Inflammatory macrophage treated with lipopolysaccharide for 4 hours (primary cell): ENCODE results near the gene SRXN1.

Experiments used
- DNase-seq: peaks from one replicate; pipeline ENCODE4 v3.0.0-alpha.2; 2020

SRXN1 gene

GRCh38 chr20:602111-602970 lies 50.7 kb downstream of the SRXN1 start:
- no peak for DNase-seq

DNA sequence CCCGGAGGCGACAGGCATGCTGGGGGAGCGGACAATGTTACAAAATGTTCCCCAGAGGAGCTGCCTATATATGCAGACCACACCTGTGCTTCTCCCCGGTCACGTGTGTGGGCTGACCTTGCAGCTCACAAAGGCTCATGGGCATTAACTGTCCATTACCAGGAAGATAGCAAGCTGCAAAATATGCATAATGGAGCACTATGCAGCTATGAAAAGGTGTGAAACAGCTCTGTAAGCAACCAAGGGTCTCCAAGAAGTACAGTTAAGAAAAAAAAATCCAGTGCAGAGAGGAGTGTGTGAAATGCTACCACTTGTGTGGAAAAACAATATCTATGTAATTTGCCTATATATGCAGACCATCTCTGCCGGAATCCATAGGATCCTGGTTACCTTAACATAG lies 52.3 kb downstream of the SRXN1 start:
- DNase-seq, result no peak

- no peak for DNase-seq
Measured at GRCh38 chr20:600141-600540, 52.9 kb downstream of the SRXN1 start.

GRCh38 chr20:598133-598850 lies 54.7 kb downstream of the SRXN1 start:
- no peak for DNase-seq

DNA sequence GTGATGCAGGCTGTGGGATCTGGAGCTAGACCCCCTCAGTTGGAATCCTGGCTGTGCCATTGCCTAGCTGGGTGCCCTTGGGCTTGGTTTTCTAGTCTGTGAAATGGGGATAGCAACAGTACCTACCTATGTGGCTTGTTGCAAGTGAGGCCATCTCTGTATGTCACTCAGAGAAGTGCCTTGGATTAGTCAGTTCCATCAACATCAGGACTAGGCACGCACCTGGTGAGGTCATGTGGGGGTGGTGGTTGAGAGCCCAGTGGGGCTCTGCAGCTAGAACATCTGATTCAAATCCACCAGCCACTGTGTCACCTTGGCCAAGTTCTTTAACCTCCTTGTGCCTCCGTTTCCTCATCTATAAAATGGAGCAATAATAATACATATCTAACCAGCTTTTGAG lies 55.4 kb downstream of the SRXN1 start:
- DNase-seq, result no peak
